H9 (cell line): ENCODE results near the gene ZNF524. TPM values are rescaled to one million over a fixed set of nuclear protein-coding genes. Genes with fewer than 3 reads are reported as not detected.
A peak's percentile ranks its signal among the peaks of the same experiment; 100 is the strongest.

Experiments
- DNase-seq: peaks from one replicate; pipeline ENCODE4 v3.0.0-alpha.2; 2017
- H2AFZ ChIP-seq: one replicate; pipeline ENCODE4 v1.6.1; 2013; ENCODE audit warnings: mild to moderate bottlenecking, low read length, control low read depth, moderate library complexity
- H2AK5ac ChIP-seq: 2 replicates; pipeline ENCODE4 v1.6.1; 2013; ENCODE audit warnings: low read length, control low read depth, mixed read lengths; ENCODE audit not compliant: insufficient read length
- H2BK120ac ChIP-seq: one replicate; pipeline ENCODE4 v1.6.1; 2013; ENCODE audit warnings: low read depth, mild to moderate bottlenecking, low read length, control low read depth, inconsistent platforms; ENCODE audit not compliant: poor library complexity, severe bottlenecking
- H2BK12ac ChIP-seq: 2 replicates; pipeline ENCODE4 v1.6.1; 2013; ENCODE audit warnings: low read length, control low read depth, mixed read lengths, low read depth; ENCODE audit not compliant: insufficient read length
- H2BK15ac ChIP-seq: 2 replicates; pipeline ENCODE4 v1.6.1; 2013; ENCODE audit warnings: low read depth, low read length, control low read depth
- H2BK20ac ChIP-seq: one replicate; pipeline ENCODE4 v1.6.1; 2013; ENCODE audit warnings: low read depth, mild to moderate bottlenecking, low read length, control low read depth, inconsistent platforms; ENCODE audit not compliant: poor library complexity, severe bottlenecking
- H2BK5ac ChIP-seq: 2 replicates; pipeline ENCODE4 v1.6.1; 2013; ENCODE audit warnings: low read length, control low read depth, mixed read lengths; ENCODE audit not compliant: insufficient read length
- H3K14ac ChIP-seq: 2 replicates; pipeline ENCODE4 v1.6.1; 2013; ENCODE audit warnings: low read length, control low read depth; ENCODE audit not compliant: insufficient read depth
- H3K18ac ChIP-seq: 2 replicates; pipeline ENCODE4 v1.6.1; 2013; ENCODE audit warnings: low read depth, mild to moderate bottlenecking, mixed read lengths, low read length, control low read depth; ENCODE audit not compliant: insufficient read length
- H3K23ac ChIP-seq: 2 replicates; pipeline ENCODE4 v1.6.1; 2013; ENCODE audit warnings: low read length, control low read depth, mixed read lengths, low read depth; ENCODE audit not compliant: insufficient read length
- H3K23me2 ChIP-seq: 2 replicates; pipeline ENCODE4 v1.6.1; 2013; ENCODE audit warnings: low read depth, mild to moderate bottlenecking, mixed read lengths, low read length, control low read depth; ENCODE audit not compliant: insufficient read length, poor library complexity, severe bottlenecking
- H3K27ac ChIP-seq: 2 replicates; pipeline ENCODE4 v1.5.1; 2013; ENCODE audit warnings: low read length, control low read depth, mixed read lengths, low read depth; ENCODE audit not compliant: insufficient read length
- H3K27me3 ChIP-seq: 2 replicates; pipeline ENCODE4 v1.6.1; 2013; ENCODE audit warnings: low read length, control low read depth, inconsistent platforms; ENCODE audit not compliant: insufficient read depth
- H3K4ac ChIP-seq: 2 replicates; pipeline ENCODE4 v1.6.1; 2013; ENCODE audit warnings: low read depth, mild to moderate bottlenecking, control low read depth, inconsistent platforms, low read length, moderate library complexity
- H3K4me1 ChIP-seq: 2 replicates; pipeline ENCODE4 v1.6.1; 2013; ENCODE audit warnings: low read length, control low read depth, inconsistent platforms; ENCODE audit not compliant: insufficient read depth
- H3K4me2 ChIP-seq: 2 replicates; pipeline ENCODE4 v1.6.1; 2013; ENCODE audit warnings: low read length, control low read depth, mixed read lengths; ENCODE audit not compliant: insufficient read length, insufficient read depth
- H3K56ac ChIP-seq: 2 replicates; pipeline ENCODE4 v1.6.1; 2013; ENCODE audit warnings: low read depth, mild to moderate bottlenecking, mixed read lengths, low read length, control low read depth; ENCODE audit not compliant: insufficient read length
- H3K79me1 ChIP-seq: 2 replicates; pipeline ENCODE4 v1.6.1; 2013; ENCODE audit warnings: low read depth, mild to moderate bottlenecking, moderate library complexity, low read length, control low read depth, inconsistent platforms; ENCODE audit not compliant: insufficient read depth, poor library complexity, severe bottlenecking
- H3K79me2 ChIP-seq: 2 replicates; pipeline ENCODE4 v1.6.1; 2013; ENCODE audit warnings: low read length, control low read depth, inconsistent platforms; ENCODE audit not compliant: insufficient read depth
- H3K9ac ChIP-seq: 2 replicates; pipeline ENCODE4 v1.6.1; 2013; ENCODE audit warnings: low read length, control low read depth, mixed read lengths; ENCODE audit not compliant: insufficient read length; ENCODE audit errors: extremely low read depth
- H3K9me3 ChIP-seq: one replicate; pipeline ENCODE4 v1.6.1; 2013; ENCODE audit warnings: low read depth, low read length, inconsistent platforms; ENCODE audit not compliant: control insufficient read depth
- H3T11ph ChIP-seq: one replicate; pipeline ENCODE4 v1.6.1; 2013; ENCODE audit warnings: mild to moderate bottlenecking, low read length, control low read depth, inconsistent platforms
- H4K20me1 ChIP-seq: one replicate; pipeline ENCODE4 v1.6.1; 2013; ENCODE audit not compliant: control insufficient read depth, insufficient read length, insufficient read depth
- H4K5ac ChIP-seq: 2 replicates; pipeline ENCODE4 v1.6.1; 2013; ENCODE audit warnings: low read depth, mild to moderate bottlenecking, mixed read lengths, low read length, control low read depth; ENCODE audit not compliant: insufficient read length
- H4K8ac ChIP-seq: replicated peaks from 2 replicates; pipeline ENCODE4 v1.6.1; 2013; ENCODE audit warnings: low read length, control low read depth, mixed read lengths, low read depth; ENCODE audit not compliant: insufficient read length
- H4K91ac ChIP-seq: 2 replicates; pipeline ENCODE4 v1.6.1; 2013; ENCODE audit warnings: low read depth, mild to moderate bottlenecking, moderate library complexity, mixed read lengths, low read length, control low read depth; ENCODE audit not compliant: insufficient read length
- H3K27ac Mint-ChIP-seq, 3 experiments: 2 replicates in 2 of 3; 3 replicates in 1 of 3; pipeline ENCODE4 v1.8.0; 2020 to 2021; ENCODE audit warnings: mixed read lengths in 3 of 3, mild to moderate bottlenecking in 1 of 3, moderate library complexity in 1 of 3
- H3K27me3 Mint-ChIP-seq: 2 replicates; pipeline ENCODE4 v1.8.0; 2021; ENCODE audit warnings: low read depth, mild to moderate bottlenecking, moderate library complexity, mixed read lengths
- H3K36me3 Mint-ChIP-seq, 3 experiments: 2 replicates in 2 of 3; 3 replicates in 1 of 3; pipeline ENCODE4 v1.8.0; 2020 to 2021; ENCODE audit warnings: low read depth in 3 of 3, mixed read lengths in 3 of 3; ENCODE audit not compliant: insufficient read depth in 1 of 3
- H3K4me1 Mint-ChIP-seq, 2 experiments: 2 replicates each; pipeline ENCODE4 v1.8.0; 2020; ENCODE audit warnings: mixed read lengths in 2 of 2
- H3K4me3 Mint-ChIP-seq, 2 experiments: 2 replicates in 1 of 2; 3 replicates in 1 of 2; pipeline ENCODE4 v1.8.0; 2020 to 2021; ENCODE audit warnings: mild to moderate bottlenecking in 2 of 2, mixed read lengths in 2 of 2, moderate library complexity in 1 of 2
- H3K9me3 Mint-ChIP-seq, 2 experiments: 2 replicates in 1 of 2; 3 replicates in 1 of 2; pipeline ENCODE4 v1.8.0; 2020; ENCODE audit warnings: mild to moderate bottlenecking in 2 of 2, mixed read lengths in 2 of 2, moderate library complexity in 1 of 2
- WGBS: extraction: QIAGEN DNeasy Blood & Tissue Kit; methylation state at CpG from one replicate; pipeline ENCODE4 v1.1.7; 2013; ENCODE audit warnings: missing lambda C conversion rate, low lambda C conversion rate, mixed read lengths; ENCODE audit not compliant: insufficient read length; ENCODE audit errors: extremely low coverage; 5-methylcytosine and 5-hydroxymethylcytosine counted together
- total RNA-seq: library from RNA; stranded (reverse); gene quantifications from 2 replicates; pipeline ENCODE4 v1.2.1, GENCODE V29; 2021
- TF ChIP-seq, protein P1 (sequence below): fragments of 200-600 bp; sonication (generic); conservative IDR thresholded peaks from 3 replicates; pipeline ENCODE4 v1.8.0; 2021; ENCODE audit warnings: antibody characterized with exemption, mild to moderate bottlenecking

Gene ZNF524
- total RNA-seq, 1 experiment from 2014 or later: 3.0 TPM

DNA sequence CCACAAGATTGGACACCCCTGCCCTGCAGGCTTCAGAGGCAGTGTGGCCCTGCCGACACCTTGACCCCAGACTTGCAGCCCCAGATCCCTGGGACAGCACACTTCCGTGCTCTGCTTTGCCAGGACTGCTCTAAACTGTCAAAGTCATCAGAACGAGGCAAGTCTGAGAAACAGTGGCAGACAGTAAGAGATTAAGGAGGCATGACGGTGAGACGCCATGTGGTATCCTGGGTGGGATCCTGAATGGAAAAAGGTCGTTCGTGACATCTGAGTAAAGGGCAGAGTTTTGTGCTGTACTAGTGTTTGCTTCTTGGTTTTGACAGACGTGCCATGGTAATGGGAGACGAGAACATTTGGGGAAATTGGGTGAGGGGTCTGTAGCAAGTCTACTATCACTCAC, 33.3 kb upstream of the ZNF524 start:
- Mint-ChIP-seq H3K27me3 (peaks cover 17% of the 10 kb centered on the region), H3K36me3 (no peaks in the 10 kb centered on the region), H3K9me3 (peaks cover 0 to 2% of the 10 kb centered on the region in 2 experiments; a peak in 2 of 5 replicates), H3K4me1 (peaks cover 0 to 8% of the 10 kb centered on the region in 2 experiments; a peak in 2 of 4 replicates), H3K27ac (peak overlapping the region in 1 of 3 experiments; percentile 0; a peak in 1 of 7 replicates), H3K4me3 (no peak overlapping the region)
- H2BK20ac ChIP-seq: no peak overlapping the region
- no peak overlapping the region for H4K91ac ChIP-seq
- H3K79me1 ChIP-seq: no peaks in the 10 kb centered on the region
- H3K27ac ChIP-seq: no peak overlapping the region
- DNase-seq: no peak
- WGBS: no CpG with 5 or more reads among the region's 9 CpGs
- H3K56ac ChIP-seq: no peak overlapping the region
- H2BK15ac ChIP-seq: no peak overlapping the region
- no peak overlapping the region for H2AK5ac ChIP-seq
- H3K79me2 ChIP-seq: no peaks in the 10 kb centered on the region
- H2AFZ ChIP-seq: no peak overlapping the region
- no peaks in the 10 kb centered on the region for H3K9me3 ChIP-seq
- TF ChIP-seq, protein P1, sequence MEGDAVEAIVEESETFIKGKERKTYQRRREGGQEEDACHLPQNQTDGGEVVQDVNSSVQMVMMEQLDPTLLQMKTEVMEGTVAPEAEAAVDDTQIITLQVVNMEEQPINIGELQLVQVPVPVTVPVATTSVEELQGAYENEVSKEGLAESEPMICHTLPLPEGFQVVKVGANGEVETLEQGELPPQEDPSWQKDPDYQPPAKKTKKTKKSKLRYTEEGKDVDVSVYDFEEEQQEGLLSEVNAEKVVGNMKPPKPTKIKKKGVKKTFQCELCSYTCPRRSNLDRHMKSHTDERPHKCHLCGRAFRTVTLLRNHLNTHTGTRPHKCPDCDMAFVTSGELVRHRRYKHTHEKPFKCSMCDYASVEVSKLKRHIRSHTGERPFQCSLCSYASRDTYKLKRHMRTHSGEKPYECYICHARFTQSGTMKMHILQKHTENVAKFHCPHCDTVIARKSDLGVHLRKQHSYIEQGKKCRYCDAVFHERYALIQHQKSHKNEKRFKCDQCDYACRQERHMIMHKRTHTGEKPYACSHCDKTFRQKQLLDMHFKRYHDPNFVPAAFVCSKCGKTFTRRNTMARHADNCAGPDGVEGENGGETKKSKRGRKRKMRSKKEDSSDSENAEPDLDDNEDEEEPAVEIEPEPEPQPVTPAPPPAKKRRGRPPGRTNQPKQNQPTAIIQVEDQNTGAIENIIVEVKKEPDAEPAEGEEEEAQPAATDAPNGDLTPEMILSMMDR: no peak
- H3K4me2 ChIP-seq: no peak overlapping the region
- H3K9ac ChIP-seq: no peak overlapping the region
- H2BK120ac ChIP-seq: no peak overlapping the region
- no peak overlapping the region for H3K23ac ChIP-seq
- H4K5ac ChIP-seq: no peak overlapping the region
- H3K4me1 ChIP-seq: no peaks in the 10 kb centered on the region
- H3K18ac ChIP-seq: no peak overlapping the region
- no peak overlapping the region for H3T11ph ChIP-seq
- H2BK12ac ChIP-seq: no peak overlapping the region
- H4K20me1 ChIP-seq: no peaks in the 10 kb centered on the region
- no peak overlapping the region for H2BK5ac ChIP-seq
- no peak overlapping the region for H3K4ac ChIP-seq
- no peaks in the 10 kb centered on the region; the same call in 1 of the 2 replicates for H3K27me3 ChIP-seq
- no peak overlapping the region for H4K8ac ChIP-seq
- H3K23me2 ChIP-seq: no peaks in the 10 kb centered on the region
- no peak overlapping the region for H3K14ac ChIP-seq
